ENCODE data around the gene CMSS1.

The CMSS1 gene

DNA sequence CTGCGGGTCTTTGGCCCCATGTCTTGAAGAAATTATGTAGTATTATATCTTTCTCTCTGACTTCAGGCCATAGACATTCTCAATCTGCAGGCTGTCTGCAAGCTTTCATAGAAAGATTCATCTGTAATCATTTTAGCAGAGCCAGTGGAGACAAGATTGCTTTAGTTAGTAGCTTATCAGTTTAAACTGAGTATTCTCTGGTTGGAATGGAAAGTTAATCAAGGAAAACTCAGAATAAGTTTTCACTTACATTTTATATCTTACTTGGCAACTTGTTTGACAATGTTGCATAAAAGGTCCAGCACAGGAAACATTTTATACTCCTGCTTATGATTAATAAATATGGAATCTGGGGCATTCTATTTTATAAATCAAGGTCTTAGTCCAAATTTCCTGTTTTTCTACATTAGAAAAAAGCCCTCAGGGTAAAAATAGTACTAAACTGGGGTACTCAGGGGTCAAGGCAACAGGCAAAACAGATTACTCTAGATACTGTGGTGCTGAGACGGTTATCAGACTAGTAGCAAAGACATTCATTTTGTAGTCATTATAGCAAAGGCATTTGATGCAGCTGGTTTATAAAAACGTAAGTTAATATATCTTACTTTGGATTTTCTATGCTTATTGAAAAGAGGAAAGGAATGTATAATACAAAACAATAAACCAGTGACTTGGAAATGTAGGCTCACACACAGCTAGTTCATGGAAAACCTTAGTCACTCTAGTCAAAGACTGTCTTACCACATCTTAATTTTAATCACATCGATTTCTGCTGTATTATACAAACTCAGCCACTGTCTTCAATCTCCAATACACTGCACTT, 341.9 kb downstream of the CMSS1 start:
- Histone ChIP-seq H3K4me1 (ENCODE audit: control insufficient read depth, low read depth, low read length) (no peaks in the 10 kb centered on the region), H3K4me3 (ENCODE audit: low read length) (no peak overlapping the region)

DNA sequence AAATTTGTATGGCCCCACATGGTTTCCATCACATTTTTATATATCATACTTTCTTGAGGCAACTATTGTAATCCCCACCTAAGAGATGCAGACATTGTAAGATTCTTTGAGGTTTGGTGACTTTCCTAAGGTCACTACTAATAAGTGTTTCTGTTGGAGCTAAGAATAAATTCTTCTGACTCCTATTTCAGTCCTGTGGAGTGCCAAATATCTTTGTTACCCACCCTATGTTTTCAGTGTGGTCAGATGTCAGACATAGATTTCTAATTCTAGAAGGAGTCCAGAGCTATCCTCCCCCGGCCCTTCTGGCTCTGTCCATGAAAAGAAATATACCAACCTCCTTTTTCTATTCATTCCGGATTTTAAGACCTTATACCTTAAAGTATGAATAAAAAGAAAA, 342.9 kb downstream of the CMSS1 start:
- H3K36me3 ChIP-seq (ENCODE audit: control insufficient read depth, insufficient read depth, low read length), result no peaks in the 10 kb centered on the region
- DNase-seq, result no peak
- no peaks in the 10 kb centered on the region for H3K4me1 ChIP-seq (ENCODE audit: control insufficient read depth, low read depth, low read length)
- no peaks in the 10 kb centered on the region for H3K79me1 ChIP-seq (ENCODE audit: low read length)
- H3K79me2 ChIP-seq (ENCODE audit: control insufficient read depth, insufficient read depth, low read length), result no peaks in the 10 kb centered on the region
- no peak overlapping the region for H3K9ac ChIP-seq (ENCODE audit: low read length)
- H3K27ac ChIP-seq (ENCODE audit: low read depth, low read length), result no peak overlapping the region
- no peak overlapping the region for H2AK5ac ChIP-seq (ENCODE audit: low read length)
- H3K27me3 ChIP-seq (ENCODE audit: insufficient read depth, low read length, poor library complexity), result no peaks in the 10 kb centered on the region
- no peak overlapping the region for H2BK120ac ChIP-seq (ENCODE audit: low read depth, low read length)
- H2BK5ac ChIP-seq (ENCODE audit: low read length), result no peak overlapping the region
- no peak overlapping the region for H2BK15ac ChIP-seq (replicated peaks; ENCODE audit: low read depth)
- no CpG with 5 or more reads among the region's 2 CpGs for WGBS (ENCODE audit: extremely low coverage, insufficient coverage, low lambda C conversion rate)
- H3K4me2 ChIP-seq (ENCODE audit: low read length), result no peak overlapping the region
- no peak overlapping the region for H3K23ac ChIP-seq (ENCODE audit: low read length)
- no peak overlapping the region for H4K8ac ChIP-seq (ENCODE audit: low read depth, low read length)
- H3K18ac ChIP-seq (ENCODE audit: low read length), result no peak overlapping the region
- no peak overlapping the region for H4K5ac ChIP-seq (ENCODE audit: low read length)
- H3K4ac ChIP-seq (ENCODE audit: low read depth, low read length), result no peak overlapping the region
- H3K56ac ChIP-seq (ENCODE audit: low read length), result no peak overlapping the region
- H3K4me3 ChIP-seq (ENCODE audit: low read length), result no peak overlapping the region

More for the DNA sequence above, 341.9 kb downstream of the CMSS1 start:
- Histone ChIP-seq H4K8ac (ENCODE audit: low read depth, low read length) (no peak overlapping the region), H3K27ac (ENCODE audit: low read depth, low read length) (no peak overlapping the region), H3K79me2 (ENCODE audit: control insufficient read depth, insufficient read depth, low read length) (no peaks in the 10 kb centered on the region), H2BK120ac (ENCODE audit: low read depth, low read length) (no peak overlapping the region), H2AK5ac (ENCODE audit: low read length) (no peak overlapping the region), H3K4me2 (ENCODE audit: low read length) (no peak overlapping the region), H3K36me3 (ENCODE audit: control insufficient read depth, insufficient read depth, low read length) (no peaks in the 10 kb centered on the region), H3K56ac (ENCODE audit: low read length) (no peak overlapping the region), H3K18ac (ENCODE audit: low read length) (no peak overlapping the region), H2BK15ac (replicated peaks; ENCODE audit: low read depth) (no peak overlapping the region), H3K23ac (ENCODE audit: low read length) (no peak overlapping the region), H4K5ac (ENCODE audit: low read length) (no peak overlapping the region), H3K9ac (ENCODE audit: low read length) (no peak overlapping the region), H2BK5ac (ENCODE audit: low read length) (no peak overlapping the region), H3K27me3 (ENCODE audit: insufficient read depth, low read length, poor library complexity) (no peaks in the 10 kb centered on the region), H3K4ac (ENCODE audit: low read depth, low read length) (no peak overlapping the region), H3K79me1 (ENCODE audit: low read length) (no peaks in the 10 kb centered on the region)
- no peak for DNase-seq
- WGBS (ENCODE audit: extremely low coverage, insufficient coverage, low lambda C conversion rate), result no CpG with 5 or more reads among the region's 4 CpGs

- no peak overlapping the region for H2BK120ac ChIP-seq (ENCODE audit: low read depth, low read length)
- H3K56ac ChIP-seq (ENCODE audit: low read length), result no peak overlapping the region
- no peak overlapping the region for H3K27ac ChIP-seq (ENCODE audit: low read depth, low read length)
- H2BK15ac ChIP-seq (replicated peaks; ENCODE audit: low read depth), result no peak overlapping the region
- H3K79me2 ChIP-seq (ENCODE audit: control insufficient read depth, insufficient read depth, low read length), result no peaks in the 10 kb centered on the region
- H3K23ac ChIP-seq (ENCODE audit: low read length), result no peak overlapping the region
- H3K4me2 ChIP-seq (ENCODE audit: low read length), result no peak overlapping the region
- WGBS (ENCODE audit: extremely low coverage, insufficient coverage, low lambda C conversion rate), result no CpG with 5 or more reads among the region's 2 CpGs
- H3K36me3 ChIP-seq (ENCODE audit: control insufficient read depth, insufficient read depth, low read length), result no peaks in the 10 kb centered on the region
- H2AK5ac ChIP-seq (ENCODE audit: low read length), result no peak overlapping the region
- H3K79me1 ChIP-seq (ENCODE audit: low read length), result no peaks in the 10 kb centered on the region
- H4K5ac ChIP-seq (ENCODE audit: low read length), result no peak overlapping the region
- H2BK5ac ChIP-seq (ENCODE audit: low read length), result no peak overlapping the region
- no peak overlapping the region for H3K4ac ChIP-seq (ENCODE audit: low read depth, low read length)
- H3K9ac ChIP-seq (ENCODE audit: low read length), result no peak overlapping the region
- H3K27me3 ChIP-seq (ENCODE audit: insufficient read depth, low read length, poor library complexity), result no peaks in the 10 kb centered on the region
- no peak overlapping the region for H3K4me3 ChIP-seq (ENCODE audit: low read length)
- no peak overlapping the region for H4K8ac ChIP-seq (ENCODE audit: low read depth, low read length)
- H3K4me1 ChIP-seq (ENCODE audit: control insufficient read depth, low read depth, low read length), result no peaks in the 10 kb centered on the region
- H3K18ac ChIP-seq (ENCODE audit: low read length), result no peak overlapping the region
- DNase-seq, result no peak
Observed at GRCh38 chr3:100163787-100164186, 346.1 kb downstream of the CMSS1 start.

GRCh38 chr3:100164743-100165142, 347.1 kb downstream of the CMSS1 start:
- H3K79me2 ChIP-seq (ENCODE audit: control insufficient read depth, insufficient read depth, low read length), result no peaks in the 10 kb centered on the region
- DNase-seq, result no peak
- no CpG with 5 or more reads among the region's 3 CpGs for WGBS (ENCODE audit: extremely low coverage, insufficient coverage, low lambda C conversion rate)
- no peak overlapping the region for H2BK120ac ChIP-seq (ENCODE audit: low read depth, low read length)
- H3K23ac ChIP-seq (ENCODE audit: low read length), result no peak overlapping the region
- no peak overlapping the region for H2AK5ac ChIP-seq (ENCODE audit: low read length)
- H3K4me3 ChIP-seq (ENCODE audit: low read length), result no peak overlapping the region
- H3K36me3 ChIP-seq (ENCODE audit: control insufficient read depth, insufficient read depth, low read length), result no peaks in the 10 kb centered on the region
- no peaks in the 10 kb centered on the region for H3K4me1 ChIP-seq (ENCODE audit: control insufficient read depth, low read depth, low read length)
- H3K27me3 ChIP-seq (ENCODE audit: insufficient read depth, low read length, poor library complexity), result no peaks in the 10 kb centered on the region
- H3K9ac ChIP-seq (ENCODE audit: low read length), result no peak overlapping the region
- H3K27ac ChIP-seq (ENCODE audit: low read depth, low read length), result no peak overlapping the region
- H4K5ac ChIP-seq (ENCODE audit: low read length), result no peak overlapping the region
- no peaks in the 10 kb centered on the region for H3K79me1 ChIP-seq (ENCODE audit: low read length)
- no peak overlapping the region for H3K4me2 ChIP-seq (ENCODE audit: low read length)
- no peak overlapping the region for H3K4ac ChIP-seq (ENCODE audit: low read depth, low read length)
- H2BK15ac ChIP-seq (replicated peaks; ENCODE audit: low read depth), result no peak overlapping the region
- no peak overlapping the region for H3K18ac ChIP-seq (ENCODE audit: low read length)
- H2BK5ac ChIP-seq (ENCODE audit: low read length), result no peak overlapping the region
- H3K56ac ChIP-seq (ENCODE audit: low read length), result no peak overlapping the region
- no peak overlapping the region for H4K8ac ChIP-seq (ENCODE audit: low read depth, low read length)

DNA sequence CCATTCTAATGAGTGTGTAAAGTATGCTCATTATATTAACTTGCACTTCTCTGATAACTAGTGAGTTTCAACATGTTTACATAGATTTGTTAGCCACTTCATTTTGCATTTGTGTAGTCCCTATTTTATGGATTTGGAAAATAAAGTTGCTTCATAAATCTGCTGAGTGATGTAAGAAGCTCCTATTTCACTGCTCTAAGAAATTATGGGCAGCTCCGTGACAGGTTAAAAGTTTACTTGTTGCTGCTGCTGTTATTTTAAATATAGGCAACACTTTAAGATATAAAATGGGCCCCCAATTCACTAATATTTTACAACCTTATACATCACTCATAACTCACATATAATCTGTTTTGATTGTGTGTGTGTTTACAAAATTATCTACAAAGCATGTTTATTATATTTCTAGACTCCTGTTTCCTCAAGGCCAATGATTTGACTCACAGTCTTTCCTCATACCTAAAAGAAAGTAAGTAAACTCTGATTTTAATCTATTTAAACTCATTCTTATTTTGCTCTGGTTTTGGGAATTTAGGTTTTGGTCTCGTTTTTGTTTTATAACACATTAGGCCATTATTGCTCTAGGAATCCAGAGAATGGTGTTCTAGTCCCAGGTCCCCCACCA, 348.4 kb downstream of the CMSS1 start:
- no CpG with 5 or more reads among the region's 2 CpGs for WGBS (ENCODE audit: extremely low coverage, insufficient coverage, low lambda C conversion rate)
- H3K79me2 ChIP-seq (ENCODE audit: control insufficient read depth, insufficient read depth, low read length), result no peaks in the 10 kb centered on the region

More for the DNA sequence above, 348.4 kb downstream of the CMSS1 start:
- Histone ChIP-seq H2BK15ac (replicated peaks; ENCODE audit: low read depth) (no peak overlapping the region), H3K27me3 (ENCODE audit: insufficient read depth, low read length, poor library complexity) (no peaks in the 10 kb centered on the region), H3K4me2 (ENCODE audit: low read length) (no peak overlapping the region), H2BK5ac (ENCODE audit: low read length) (no peak overlapping the region), H3K4ac (ENCODE audit: low read depth, low read length) (no peak overlapping the region), H3K56ac (ENCODE audit: low read length) (no peak overlapping the region), H3K9ac (ENCODE audit: low read length) (no peak overlapping the region), H4K5ac (ENCODE audit: low read length) (no peak overlapping the region), H3K4me1 (ENCODE audit: control insufficient read depth, low read depth, low read length) (no peaks in the 10 kb centered on the region), H3K23ac (ENCODE audit: low read length) (no peak overlapping the region), H3K18ac (ENCODE audit: low read length) (no peak overlapping the region), H3K27ac (ENCODE audit: low read depth, low read length) (no peak overlapping the region), H2BK120ac (ENCODE audit: low read depth, low read length) (no peak overlapping the region), H3K36me3 (ENCODE audit: control insufficient read depth, insufficient read depth, low read length) (no peaks in the 10 kb centered on the region), H3K4me3 (ENCODE audit: low read length) (no peak overlapping the region), H3K79me1 (ENCODE audit: low read length) (no peaks in the 10 kb centered on the region), H2AK5ac (ENCODE audit: low read length) (no peak overlapping the region), H4K8ac (ENCODE audit: low read depth, low read length) (no peak overlapping the region)
- no peak for DNase-seq
